Activated CD4-positive, alpha-beta T cell treated with anti-CD3 and anti-CD28 coated beads, Interleukin-2, amount 50 U/mL, for 16 hours (primary cell): ENCODE data around the gene PHC2.
A peak's percentile ranks its signal among the peaks of the same experiment; 100 is the strongest.

Experiments used
- DNase-seq: peaks from one replicate; pipeline ENCODE4 v3.0.0-alpha.2; 2020

Gene PHC2

GRCh38 chr1:33454646-33455282 lies 23.9 kb upstream of the PHC2 start:
- DNase-seq, result no peak

- DNase-seq, result peak; percentile 13
These were observed 15.7 kb upstream of the PHC2 start for GRCh38 chr1:33446590-33446989.

- DNase-seq, result no peak
These were observed 14.2 kb upstream of the PHC2 start for GRCh38 chr1:33445108-33445507.

- no peak for DNase-seq
These were observed 12.8 kb upstream of the PHC2 start for GRCh38 chr1:33443705-33444180.

- no peak for DNase-seq
These were observed 12.3 kb upstream of the PHC2 start for GRCh38 chr1:33443080-33443704.

- no peak for DNase-seq
These were observed 11.2 kb upstream of the PHC2 start for GRCh38 chr1:33442141-33442540.

GRCh38 chr1:33441088-33441745 lies 10.3 kb upstream of the PHC2 start:
- no peak for DNase-seq

GRCh38 chr1:33439662-33440061 lies 8.8 kb upstream of the PHC2 start:
- no peak for DNase-seq

- no peak for DNase-seq
These were observed 7.7 kb upstream of the PHC2 start for GRCh38 chr1:33438364-33439160.

GRCh38 chr1:33436557-33437285 lies 5.8 kb upstream of the PHC2 start:
- DNase-seq, result no peak

GRCh38 chr1:33435096-33435820 lies 4.4 kb upstream of the PHC2 start:
- no peak for DNase-seq

- DNase-seq, result no peak
These were observed 3.5 kb upstream of the PHC2 start for GRCh38 chr1:33434363-33434750.

GRCh38 chr1:33433509-33434362 lies 2.8 kb upstream of the PHC2 start:
- DNase-seq, result no peak

- DNase-seq, result peak; percentile 14
These were observed 821 bp downstream of the PHC2 start for GRCh38 chr1:33429856-33430691.

- no peak for DNase-seq
These were observed 1.6 kb downstream of the PHC2 start for GRCh38 chr1:33429332-33429731.

- no peak for DNase-seq
These were observed 2.2 kb downstream of the PHC2 start for GRCh38 chr1:33428661-33429060.

GRCh38 chr1:33426916-33427315 lies 4.0 kb downstream of the PHC2 start:
- no peak for DNase-seq

GRCh38 chr1:33425900-33426299 lies 5.0 kb downstream of the PHC2 start:
- DNase-seq, result peak; percentile 25

GRCh38 chr1:33424610-33425009 lies 6.3 kb downstream of the PHC2 start:
- no peak for DNase-seq

GRCh38 chr1:33424205-33424604 lies 6.7 kb downstream of the PHC2 start:
- DNase-seq, result no peak
